NCI-H2227 (cell line): ENCODE data around the gene ZBTB25.
"Not testable (repeated sequence)": the region's sequence is repeated elsewhere in the genome, so short reads cannot be mapped to it uniquely, and the experiment has no call there.

Source experiments
- DNase-seq: peaks from one replicate; lab custom pipeline; 2025; ENCODE audit not compliant: unreplicated experiment; lab: John Stamatoyannopoulos, UW

ZBTB25 gene

GRCh38 chr14:64517667-64518066 is 14.0 kb upstream of the ZBTB25 start:
- DNase-seq: not testable (repeated sequence)

GRCh38 chr14:64516969-64517368 is 13.3 kb upstream of the ZBTB25 start:
- DNase-seq: no peak

- DNase-seq: no peak
Measured at GRCh38 chr14:64515053-64515452, 11.4 kb upstream of the ZBTB25 start.

- DNase-seq: no peak
Measured at GRCh38 chr14:64513271-64513670, 9.6 kb upstream of the ZBTB25 start.

GRCh38 chr14:64510825-64511671 is 7.4 kb upstream of the ZBTB25 start:
- DNase-seq: peak; percentile 79

GRCh38 chr14:64509036-64509435 is 5.4 kb upstream of the ZBTB25 start:
- no peak for DNase-seq

GRCh38 chr14:64508215-64508776 is 4.7 kb upstream of the ZBTB25 start:
- DNase-seq: no peak

- DNase-seq: no peak
Measured at GRCh38 chr14:64507376-64508156, 3.9 kb upstream of the ZBTB25 start.

GRCh38 chr14:64506721-64507120 is 3.1 kb upstream of the ZBTB25 start:
- no peak for DNase-seq

GRCh38 chr14:64504897-64505794 is 1.5 kb upstream of the ZBTB25 start:
- DNase-seq: peak; percentile 87

- peak; percentile 88 for DNase-seq
Measured at GRCh38 chr14:64504310-64504896, 765 bp upstream of the ZBTB25 start, which contains the start of gene ZBTB1. Gene ZBTB1, plus strand, starts transcription at chr14:64504770. Its CDS starts 16,735 bp downstream, at chr14:64521505.

GRCh38 chr14:64502887-64503433 is 678 bp downstream of the ZBTB25 start:
- DNase-seq: peak; percentile 61

- DNase-seq: no peak
Measured at GRCh38 chr14:64502456-64502855, 1.2 kb downstream of the ZBTB25 start.

- peak; percentile 35 for DNase-seq
Measured at GRCh38 chr14:64501411-64502171, 2.0 kb downstream of the ZBTB25 start.

GRCh38 chr14:64500088-64500487 is 3.5 kb downstream of the ZBTB25 start:
- DNase-seq: no peak

- no peak for DNase-seq
Measured at GRCh38 chr14:64496764-64497163, 6.9 kb downstream of the ZBTB25 start.

GRCh38 chr14:64495252-64495651 is 8.4 kb downstream of the ZBTB25 start:
- no peak for DNase-seq

GRCh38 chr14:64493455-64493854 is 10.2 kb downstream of the ZBTB25 start:
- DNase-seq: no peak

GRCh38 chr14:64491637-64492036 is 12.0 kb downstream of the ZBTB25 start:
- DNase-seq: no peak
